ENCODE data around the gene MAP4K4.

DNA sequence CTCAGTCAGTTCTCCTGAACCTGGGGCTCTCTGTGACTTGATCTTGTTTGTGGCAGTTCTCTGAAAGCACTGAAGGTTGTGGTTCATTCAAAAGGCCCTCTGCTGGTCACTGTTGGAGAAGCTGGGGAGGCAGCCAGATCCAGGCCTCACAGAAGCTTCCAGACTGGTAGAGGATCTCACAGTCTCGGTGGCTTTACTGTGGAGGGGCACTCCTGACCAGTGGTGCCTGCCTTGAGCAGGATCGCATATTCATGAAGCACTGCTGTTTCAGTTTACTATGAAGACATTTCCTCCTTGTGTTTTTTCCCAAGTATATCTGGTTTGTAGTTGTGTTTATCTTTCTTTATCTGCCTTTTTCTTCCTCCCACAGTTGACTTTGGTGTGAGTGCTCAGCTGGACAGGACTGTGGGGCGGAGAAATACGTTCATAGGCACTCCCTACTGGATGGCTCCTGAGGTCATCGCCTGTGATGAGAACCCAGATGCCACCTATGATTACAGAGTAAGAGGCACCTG lies 133.9 kb downstream of the MAP4K4 start:
- TF ChIP-seq EZH2phosphoT487 (IDR thresholded peaks at IDR 0.05; ENCODE audit: insufficient read depth, low read depth) (no peak), EZH2 (IDR thresholded peaks at IDR 0.05; ENCODE audit: insufficient read depth, poor library complexity, severe bottlenecking) (no peak)

All from GM23248 (cell line).